Measurements from ENCODE around the gene SLC2A3. TPM values are rescaled to one million over a fixed set of nuclear protein-coding genes. Genes with fewer than 3 reads are reported as not detected.
"Not testable (repeated sequence)": the region's sequence is repeated elsewhere in the genome, so short reads cannot be mapped to it uniquely, and the experiment has no call there.

Gene SLC2A3
- total RNA-seq, 1 donor, result 91.5 TPM

- TF ChIP-seq, protein P1, sequence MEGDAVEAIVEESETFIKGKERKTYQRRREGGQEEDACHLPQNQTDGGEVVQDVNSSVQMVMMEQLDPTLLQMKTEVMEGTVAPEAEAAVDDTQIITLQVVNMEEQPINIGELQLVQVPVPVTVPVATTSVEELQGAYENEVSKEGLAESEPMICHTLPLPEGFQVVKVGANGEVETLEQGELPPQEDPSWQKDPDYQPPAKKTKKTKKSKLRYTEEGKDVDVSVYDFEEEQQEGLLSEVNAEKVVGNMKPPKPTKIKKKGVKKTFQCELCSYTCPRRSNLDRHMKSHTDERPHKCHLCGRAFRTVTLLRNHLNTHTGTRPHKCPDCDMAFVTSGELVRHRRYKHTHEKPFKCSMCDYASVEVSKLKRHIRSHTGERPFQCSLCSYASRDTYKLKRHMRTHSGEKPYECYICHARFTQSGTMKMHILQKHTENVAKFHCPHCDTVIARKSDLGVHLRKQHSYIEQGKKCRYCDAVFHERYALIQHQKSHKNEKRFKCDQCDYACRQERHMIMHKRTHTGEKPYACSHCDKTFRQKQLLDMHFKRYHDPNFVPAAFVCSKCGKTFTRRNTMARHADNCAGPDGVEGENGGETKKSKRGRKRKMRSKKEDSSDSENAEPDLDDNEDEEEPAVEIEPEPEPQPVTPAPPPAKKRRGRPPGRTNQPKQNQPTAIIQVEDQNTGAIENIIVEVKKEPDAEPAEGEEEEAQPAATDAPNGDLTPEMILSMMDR (IDR thresholded peaks at IDR 0.05; ENCODE audit: insufficient read depth, low read depth, low read length), result no peak
- H3K4me3 ChIP-seq (ENCODE audit: low read depth, low read length), result no peak overlapping the region
- DNase-seq (ENCODE audit: low read depth), result no peak
Observed at GRCh38 chr12:7940906-7941305, 4.9 kb upstream of the SLC2A3 start.

GRCh38 chr12:7937833-7938506 lies 2.0 kb upstream of the SLC2A3 start:
- peak; percentile 26 for DNase-seq (ENCODE audit: low read depth)
- no peak overlapping the region for H3K4me3 ChIP-seq (ENCODE audit: low read depth, low read length)
- TF ChIP-seq, protein P1 (IDR thresholded peaks at IDR 0.05; ENCODE audit: insufficient read depth, low read depth, low read length), result peak; percentile 49

DNA sequence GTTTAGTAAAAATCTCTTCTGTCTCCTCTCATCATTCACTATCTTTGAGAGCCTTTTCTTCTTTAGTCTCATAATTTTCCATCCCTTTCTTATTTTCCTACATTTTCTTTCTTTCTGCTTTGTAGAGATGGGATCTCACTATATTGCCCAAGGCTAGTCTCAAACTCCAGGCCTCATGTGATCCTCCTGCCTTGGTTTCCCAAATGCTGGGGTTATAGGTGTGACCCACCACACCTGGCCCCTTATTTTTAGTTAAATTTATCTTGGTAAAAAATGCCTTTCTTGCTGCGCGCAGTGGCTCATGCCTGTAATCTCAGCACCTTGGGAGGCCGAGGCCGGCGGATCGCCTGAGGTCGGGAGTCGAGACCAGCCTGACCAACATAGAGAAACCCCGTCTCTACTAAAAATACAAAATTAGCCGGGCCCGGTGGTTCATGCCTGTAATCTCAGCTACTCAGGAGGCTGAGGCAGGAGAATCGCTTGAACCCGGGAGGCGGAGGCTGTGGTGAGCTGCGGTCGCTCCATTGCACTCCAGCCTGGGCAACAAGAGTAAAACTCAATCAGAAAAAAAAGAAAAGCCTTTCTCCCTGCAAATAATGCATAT lies 996 bp downstream of the SLC2A3 start:
- TF ChIP-seq, protein P1 (IDR thresholded peaks at IDR 0.05; ENCODE audit: insufficient read depth, low read depth, low read length), result no peak
- no peak for DNase-seq (ENCODE audit: low read depth)
- H3K4me3 ChIP-seq (ENCODE audit: low read depth, low read length), result peak overlapping the region; percentile 85

DNA sequence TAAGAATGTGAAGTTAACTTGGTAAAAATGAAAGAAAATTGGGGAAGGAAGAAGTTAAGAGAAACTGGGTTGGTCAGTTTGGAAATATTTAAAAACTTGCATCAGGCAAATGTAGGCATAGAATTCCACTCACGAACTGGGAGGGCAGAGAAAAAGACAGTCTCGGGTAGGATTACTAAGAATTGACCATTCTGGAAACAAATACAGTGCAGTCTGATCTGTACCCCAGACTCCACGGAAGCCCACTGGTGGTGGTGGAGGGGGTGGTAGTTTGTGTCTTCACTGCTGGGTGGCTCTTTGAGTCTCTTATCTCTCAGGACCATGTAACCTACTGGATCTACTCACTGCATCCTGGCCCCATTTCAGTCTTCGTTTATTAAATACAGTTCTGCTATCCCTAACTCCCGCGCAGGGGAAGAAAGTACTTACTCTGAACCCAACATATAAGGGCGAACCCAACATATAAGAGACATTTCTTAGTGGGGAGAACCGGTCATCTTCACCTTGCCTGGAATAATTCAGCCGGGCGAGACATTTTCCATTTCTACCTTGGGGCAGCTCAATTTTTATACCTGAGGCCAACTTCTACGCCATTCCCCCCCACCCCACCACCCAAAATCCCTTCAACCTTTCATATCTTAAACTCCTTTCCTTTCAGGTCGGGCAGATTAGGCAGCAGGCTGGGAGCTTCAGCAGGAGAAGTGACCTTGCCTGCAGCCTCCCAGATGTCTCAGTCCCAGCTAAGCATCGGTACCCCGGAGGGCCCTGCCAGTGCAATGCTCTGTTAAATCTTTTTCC lies 1.7 kb downstream of the SLC2A3 start:
- DNase-seq (ENCODE audit: low read depth), result peak; percentile 35
- TF ChIP-seq, protein P1 (IDR thresholded peaks at IDR 0.05; ENCODE audit: insufficient read depth, low read depth, low read length), result no peak

DNA sequence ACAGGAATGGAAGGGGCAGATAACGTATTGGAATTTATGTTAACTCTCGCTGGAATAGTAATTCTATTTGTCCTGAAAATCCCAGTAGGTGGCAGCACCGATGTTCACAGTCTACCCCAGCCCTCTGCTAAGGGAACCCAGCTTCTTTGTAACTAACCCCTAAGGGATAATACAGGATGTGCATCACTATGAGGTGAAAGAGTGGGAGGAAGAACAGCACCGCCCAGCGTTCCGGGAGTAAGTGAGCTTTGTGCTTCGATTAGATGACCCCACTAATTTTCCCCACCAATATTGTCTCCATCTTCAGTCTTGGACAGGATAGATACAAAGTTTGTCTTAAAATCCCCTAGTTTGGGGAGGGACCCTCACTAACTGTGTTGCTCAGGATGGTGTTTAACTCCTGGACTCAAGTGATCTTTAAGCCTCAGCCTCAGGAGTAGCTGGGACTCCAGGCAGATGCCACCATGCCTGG lies 2.7 kb downstream of the SLC2A3 start:
- TF ChIP-seq, protein P1 (IDR thresholded peaks at IDR 0.05; ENCODE audit: insufficient read depth, low read depth, low read length), result peak; percentile 62

More for the DNA sequence above, 1.7 kb downstream of the SLC2A3 start:
- peak overlapping the region; percentile 85 for H3K4me3 ChIP-seq (ENCODE audit: low read depth, low read length)

GRCh38 chr12:7932599-7933240 lies 3.3 kb downstream of the SLC2A3 start:
- not testable (repeated sequence) for H3K4me3 ChIP-seq (ENCODE audit: low read depth, low read length)

More for the DNA sequence above, 2.7 kb downstream of the SLC2A3 start:
- H3K4me3 ChIP-seq (ENCODE audit: low read depth, low read length), result peak overlapping the region; percentile 85
- DNase-seq (ENCODE audit: low read depth), result peak; percentile 94

More at GRCh38 chr12:7932599-7933240, 3.3 kb downstream of the SLC2A3 start:
- not testable (repeated sequence) for DNase-seq (ENCODE audit: low read depth)

All from fibroblast of villous mesenchyme (primary cell).